Stimulated activated CD4-positive, alpha-beta T cell treated with anti-CD3 and anti-CD28 coated beads, Interleukin-12 subunit alpha, Interleukin-12 subunit beta, amount 100 ng/mL, for 24 hours (primary cell): ENCODE results near the gene PFDN6.
A peak's percentile ranks its signal among the peaks of the same experiment; 100 is the strongest.
"Not testable (repeated sequence)": the region's sequence is repeated elsewhere in the genome, so short reads cannot be mapped to it uniquely, and the experiment has no call there.

Experiments
- DNase-seq, 2 experiments: peaks; one replicate each; pipeline ENCODE4 v3.0.0-alpha.2; 2020; ENCODE audit warnings: low read depth in 2 of 2

Gene PFDN6

GRCh38 chr6:33273924-33274902 lies 15.2 kb upstream of the PFDN6 start:
- no peak for DNase-seq

- DNase-seq = not testable (repeated sequence)
Measured at GRCh38 chr6:33275795-33276580, 13.4 kb upstream of the PFDN6 start.

- DNase-seq = no peak
Measured at GRCh38 chr6:33276581-33276863, 12.9 kb upstream of the PFDN6 start.

- DNase-seq = peak in 1 of 2 experiments; percentile 78
Measured at GRCh38 chr6:33276864-33277662, 12.3 kb upstream of the PFDN6 start, which contains the start of gene B3GALT4. B3GALT4 (plus strand) TSS chr6:33277123; CDS start chr6:33277420, 297 bp downstream.

- DNase-seq = no peak
Measured at GRCh38 chr6:33277663-33278391, 11.6 kb upstream of the PFDN6 start.

GRCh38 chr6:33278392-33278741 lies 11.0 kb upstream of the PFDN6 start:
- no peak for DNase-seq

- DNase-seq = no peak
Measured at GRCh38 chr6:33278810-33279209, 10.6 kb upstream of the PFDN6 start.

GRCh38 chr6:33279257-33279695 lies 10.1 kb upstream of the PFDN6 start:
- no peak for DNase-seq

- no peak for DNase-seq
Measured at GRCh38 chr6:33279971-33280511, 9.4 kb upstream of the PFDN6 start.

GRCh38 chr6:33280539-33280938 lies 8.9 kb upstream of the PFDN6 start:
- DNase-seq = no peak

GRCh38 chr6:33285214-33285613 lies 4.2 kb upstream of the PFDN6 start:
- DNase-seq = not testable (repeated sequence)

- DNase-seq = no peak
Measured at GRCh38 chr6:33286946-33287914, 2.2 kb upstream of the PFDN6 start.

GRCh38 chr6:33288141-33288920 lies 1.1 kb upstream of the PFDN6 start:
- DNase-seq = no peak

- DNase-seq = no peak
Measured at GRCh38 chr6:33289784-33290315, 449 bp downstream of the PFDN6 start.

GRCh38 chr6:33290459-33290858 lies 1.1 kb downstream of the PFDN6 start:
- no peak for DNase-seq

- DNase-seq = no peak
Measured at GRCh38 chr6:33292996-33293682, 3.7 kb downstream of the PFDN6 start.

- DNase-seq = no peak
Measured at GRCh38 chr6:33294086-33294823, 4.9 kb downstream of the PFDN6 start.
